NT2/D1 (cell line): ENCODE measurements around the gene CNRIP1.

Experiments
- DNase-seq: peaks from one replicate; pipeline ENCODE4 v3.0.0-alpha.2; 2011; ENCODE audit warnings: low read depth, low spot score
- H3K27me3 ChIP-seq: 2 replicates; pipeline ENCODE4 v1.6.0; 2011; ENCODE audit warnings: mild to moderate bottlenecking; ENCODE audit not compliant: insufficient read length, insufficient read depth
- H3K36me3 ChIP-seq: 2 replicates; pipeline ENCODE4 v1.6.1; 2011; ENCODE audit warnings: mild to moderate bottlenecking, low read length, mixed read lengths; ENCODE audit not compliant: insufficient read depth, insufficient read length
- H3K4me1 ChIP-seq: 2 replicates; pipeline ENCODE4 v1.5.1; 2011; ENCODE audit not compliant: insufficient read depth, insufficient read length
- H3K4me3 ChIP-seq: 2 replicates; pipeline ENCODE4 v1.5.1; 2011; ENCODE audit warnings: low read depth; ENCODE audit not compliant: insufficient read length
- H3K9ac ChIP-seq: 2 replicates; pipeline ENCODE4 v1.6.0; 2011; ENCODE audit warnings: low read depth; ENCODE audit not compliant: insufficient read length
- H3K9me3 ChIP-seq: 2 replicates; pipeline ENCODE4 v1.5.1; 2011; ENCODE audit warnings: mild to moderate bottlenecking, low read length; ENCODE audit not compliant: insufficient read depth
- SUZ12 ChIP-seq: IDR thresholded peaks from 2 replicates; pipeline ENCODE4 v1.6.1; 2011; ENCODE audit not compliant: insufficient read length, insufficient read depth; ENCODE audit errors: extremely low read depth
- YY1 ChIP-seq: IDR thresholded peaks from 2 replicates; pipeline ENCODE4 v1.6.1; 2011; ENCODE audit not compliant: insufficient read length, insufficient read depth
- ZNF274 ChIP-seq: IDR thresholded peaks from 2 replicates; pipeline ENCODE4 v1.6.1; 2011; ENCODE audit warnings: mild to moderate bottlenecking, low read depth, low read length

The CNRIP1 gene

DNA sequence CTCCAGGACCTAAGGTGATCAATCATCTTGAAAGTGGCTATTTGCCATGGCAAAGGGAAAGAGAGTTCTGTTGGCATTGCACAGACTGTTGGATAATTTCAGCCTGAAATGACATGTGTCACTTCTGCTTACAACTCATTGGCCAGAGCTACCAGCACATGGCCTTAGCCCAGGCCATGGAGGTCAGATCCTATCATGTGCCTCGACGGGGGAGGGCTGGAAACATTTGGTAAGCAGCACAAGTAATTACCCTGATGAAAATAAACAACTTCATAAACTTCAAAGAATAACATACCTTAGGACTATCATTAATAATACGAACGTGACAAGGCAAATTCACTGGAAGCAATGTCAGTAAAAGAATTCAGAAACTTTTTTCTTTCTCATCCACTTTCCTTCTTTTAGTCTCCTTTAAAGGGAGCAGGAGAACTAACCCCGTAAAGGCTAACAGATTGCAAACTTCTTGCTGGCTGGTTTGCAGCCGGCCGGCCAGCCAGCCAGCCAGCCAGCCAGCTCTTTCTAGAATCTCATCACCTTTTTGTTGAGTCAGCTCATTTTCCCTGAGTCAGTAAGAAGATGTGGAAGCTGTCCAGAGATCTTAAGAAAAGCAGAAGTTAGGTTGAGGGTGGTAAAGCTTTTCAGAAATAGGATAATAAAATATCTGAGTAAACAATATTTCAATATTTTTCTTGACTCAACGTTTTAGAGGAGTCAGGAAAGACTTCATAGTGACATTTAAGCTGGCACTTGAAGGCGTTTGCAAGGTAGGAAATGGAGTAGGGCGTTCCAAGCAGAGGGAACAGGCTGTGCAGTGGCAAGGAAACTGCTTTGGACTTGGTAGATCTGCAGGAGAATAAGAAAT is 31.9 kb downstream of the CNRIP1 start:
- Histone ChIP-seq H3K9ac (no peak overlapping the region), H3K9me3 (no peaks in the 10 kb centered on the region), H3K27me3 (no peaks in the 10 kb centered on the region), H3K4me1 (no peaks in the 10 kb centered on the region), H3K36me3 (no peaks in the 10 kb centered on the region), H3K4me3 (no peak overlapping the region)
- TF ChIP-seq ZNF274, result no peak
- TF ChIP-seq YY1, result no peak
- no peak for TF ChIP-seq SUZ12
- no peak for DNase-seq

DNA sequence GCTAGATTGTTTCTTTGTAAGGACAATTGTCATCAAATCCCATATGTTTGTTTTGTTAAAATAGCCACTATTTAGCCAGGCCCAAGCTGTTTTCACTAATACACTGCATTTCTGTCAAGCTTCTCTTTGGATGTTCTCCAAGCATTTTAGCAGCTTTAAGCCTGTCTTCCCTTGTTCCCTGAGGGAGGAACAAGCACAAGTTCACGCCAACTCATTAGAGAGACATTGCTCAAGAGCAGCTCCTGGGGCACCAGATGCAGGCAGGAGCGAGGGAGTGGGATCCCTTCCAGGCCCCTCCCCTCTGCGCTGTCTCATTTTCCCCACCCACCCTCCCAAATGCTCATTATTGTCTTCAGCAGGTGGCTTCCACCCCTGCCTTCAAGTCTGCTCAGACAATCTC is 34.9 kb downstream of the CNRIP1 start:
- H3K4me1 ChIP-seq, result no peaks in the 10 kb centered on the region
- no peak for TF ChIP-seq YY1
- no peak for TF ChIP-seq ZNF274
- no peak for TF ChIP-seq SUZ12
- no peak for DNase-seq
- no peak overlapping the region for H3K9ac ChIP-seq
- no peak overlapping the region for H3K4me3 ChIP-seq
- no peaks in the 10 kb centered on the region for H3K9me3 ChIP-seq
- H3K36me3 ChIP-seq, result no peaks in the 10 kb centered on the region
- no peaks in the 10 kb centered on the region for H3K27me3 ChIP-seq

DNA sequence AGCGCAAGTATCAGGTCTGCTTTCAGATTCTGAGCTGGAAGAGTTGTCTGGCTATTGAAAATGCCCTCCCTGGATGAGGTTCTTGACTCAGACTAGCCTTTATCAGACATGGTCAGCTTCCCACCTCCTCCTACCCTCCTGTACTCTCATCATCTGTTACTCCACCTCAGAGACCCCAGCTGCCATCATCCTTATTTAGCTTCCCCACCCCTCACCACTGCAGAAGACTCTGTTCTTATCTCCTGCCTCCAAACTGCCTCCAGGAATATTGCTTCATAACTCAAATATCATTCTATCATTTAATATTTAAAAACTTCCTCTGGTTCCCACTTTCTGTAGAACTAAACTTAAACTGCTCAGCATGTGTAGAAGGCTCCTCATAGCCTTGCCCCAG is 36.3 kb downstream of the CNRIP1 start:
- no peak overlapping the region for H3K4me3 ChIP-seq
- H3K9ac ChIP-seq, result no peak overlapping the region
- H3K27me3 ChIP-seq, result no peaks in the 10 kb centered on the region
- no peaks in the 10 kb centered on the region for H3K9me3 ChIP-seq
- TF ChIP-seq SUZ12, result no peak
- TF ChIP-seq YY1, result no peak
- no peak for TF ChIP-seq ZNF274
- DNase-seq, result no peak
- H3K36me3 ChIP-seq, result no peaks in the 10 kb centered on the region
- H3K4me1 ChIP-seq, result no peaks in the 10 kb centered on the region

DNA sequence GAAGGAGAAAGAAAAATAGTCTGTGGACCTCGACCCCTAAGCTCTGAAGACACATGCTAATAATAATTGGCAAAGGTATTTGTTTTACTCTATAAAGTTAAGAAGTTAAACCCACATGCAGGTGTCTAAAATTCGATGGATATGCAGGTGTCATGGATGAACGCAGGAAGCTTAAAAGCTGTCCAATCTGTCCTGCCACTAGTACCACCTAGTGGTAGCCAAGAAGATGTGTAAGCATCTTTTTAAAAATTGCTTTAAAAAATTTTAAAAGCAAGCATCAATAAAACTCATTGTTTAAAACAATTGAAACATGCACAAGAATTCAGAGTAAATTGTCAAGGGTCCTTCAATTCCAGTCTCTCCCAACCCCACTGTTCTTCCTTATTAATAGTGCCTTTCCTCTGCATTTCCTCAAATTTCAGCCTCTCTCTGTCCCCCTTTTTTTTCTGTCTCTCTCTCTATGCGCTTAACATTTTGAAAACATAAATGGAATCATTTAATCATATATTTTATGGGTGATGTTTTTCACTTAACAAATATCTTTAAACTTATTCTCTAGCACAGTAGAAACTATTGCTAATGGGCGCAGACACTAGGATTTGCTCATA is 36.8 kb downstream of the CNRIP1 start:
- H3K4me3 ChIP-seq, result no peak overlapping the region
- H3K4me1 ChIP-seq, result no peaks in the 10 kb centered on the region
- TF ChIP-seq ZNF274 (no peak), SUZ12 (no peak), YY1 (no peak)
- peak; percentile 8 for DNase-seq
- no peaks in the 10 kb centered on the region for H3K36me3 ChIP-seq
- H3K27me3 ChIP-seq, result no peaks in the 10 kb centered on the region
- no peaks in the 10 kb centered on the region for H3K9me3 ChIP-seq
- no peak overlapping the region for H3K9ac ChIP-seq

DNA sequence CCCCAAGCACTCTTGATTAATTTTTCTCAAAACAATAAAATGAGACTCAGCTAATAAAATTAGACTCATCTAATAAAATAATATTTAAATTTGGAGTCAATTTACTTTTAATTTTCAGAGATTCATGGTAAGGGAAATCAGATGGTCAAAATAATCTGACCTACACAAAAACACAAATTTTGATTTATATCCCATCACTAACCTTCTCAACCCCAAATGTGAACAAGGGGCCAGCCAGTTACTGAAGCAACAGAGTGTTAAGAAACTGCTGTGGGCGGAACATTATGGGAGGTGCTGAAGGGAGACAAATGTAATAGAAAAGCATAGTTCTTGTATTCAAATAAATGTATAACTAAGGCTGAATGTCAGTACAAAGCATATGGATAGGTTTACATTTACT is 39.0 kb downstream of the CNRIP1 start:
- Histone ChIP-seq H3K27me3 (no peaks in the 10 kb centered on the region), H3K9ac (no peak overlapping the region), H3K4me3 (no peak overlapping the region), H3K9me3 (no peaks in the 10 kb centered on the region), H3K4me1 (no peaks in the 10 kb centered on the region), H3K36me3 (no peaks in the 10 kb centered on the region)
- no peak for DNase-seq
- TF ChIP-seq YY1, result no peak

DNA sequence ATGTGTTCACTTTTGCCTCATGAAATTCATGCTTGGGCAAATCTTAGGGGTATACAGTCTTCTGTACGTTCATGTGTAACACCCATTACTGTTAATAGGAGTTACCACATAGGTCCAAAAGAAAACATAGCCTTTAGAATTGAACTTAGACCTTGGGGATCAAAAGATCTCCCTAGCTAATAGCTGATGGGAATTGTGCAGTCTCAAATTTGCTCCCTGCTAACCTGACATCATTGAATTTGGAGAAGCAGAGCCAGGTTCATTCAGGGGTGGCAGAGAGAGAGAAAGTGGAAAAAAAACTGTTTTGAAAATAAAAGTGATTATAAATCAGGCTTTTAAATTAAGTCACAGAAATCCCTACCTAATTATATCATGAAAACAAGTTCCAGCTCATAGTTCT is 39.4 kb downstream of the CNRIP1 start:
- Histone ChIP-seq H3K27me3 (no peaks in the 10 kb centered on the region), H3K9me3 (no peaks in the 10 kb centered on the region), H3K9ac (no peak overlapping the region), H3K4me3 (no peak overlapping the region), H3K4me1 (no peaks in the 10 kb centered on the region), H3K36me3 (no peaks in the 10 kb centered on the region)
- DNase-seq, result no peak
- TF ChIP-seq YY1 (no peak), SUZ12 (no peak), ZNF274 (no peak)

DNA sequence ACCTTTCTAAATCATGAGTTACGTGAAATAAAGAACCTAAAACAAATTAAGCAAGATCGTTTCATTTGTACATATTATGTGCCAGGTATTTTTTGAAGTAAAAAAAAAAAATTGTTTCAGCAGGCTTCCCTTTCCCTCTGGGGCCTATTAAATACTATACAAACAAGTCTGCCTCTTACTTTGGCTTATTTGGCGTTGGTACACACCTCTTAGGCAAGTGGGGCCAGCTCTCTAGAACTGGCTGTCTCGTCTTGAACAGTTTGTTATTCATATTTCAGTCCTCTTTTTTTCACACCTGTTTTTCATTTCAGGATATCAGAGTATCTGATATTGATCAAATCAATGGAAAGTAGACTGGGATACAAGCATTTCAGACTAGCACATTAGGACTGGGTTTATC is 40.1 kb downstream of the CNRIP1 start:
- Histone ChIP-seq H3K4me1 (no peaks in the 10 kb centered on the region), H3K4me3 (no peak overlapping the region), H3K9me3 (no peaks in the 10 kb centered on the region), H3K9ac (no peak overlapping the region), H3K36me3 (no peaks in the 10 kb centered on the region), H3K27me3 (no peaks in the 10 kb centered on the region)
- no peak for DNase-seq
- no peak for TF ChIP-seq YY1
